Fibroblast of lung (primary cell): ENCODE measurements around the gene PDLIM7. TPM values are rescaled to one million over a fixed set of nuclear protein-coding genes. Genes with fewer than 3 reads are reported as not detected.

Experiments used
- DNase-seq, 2 donors: peaks; one replicate each; pipeline versions ENCODE4 v3.0.0 to v3.0.0-alpha.2; 2010; ENCODE audit warnings: low read depth in 2 of 2
- H2AFZ ChIP-seq: 2 replicates; pipeline ENCODE4 v1.5.1; 2012; ENCODE audit warnings: low read length, control low read depth, inconsistent platforms
- H3K27ac ChIP-seq: 2 replicates; pipeline ENCODE4 v1.5.1; 2011; ENCODE audit warnings: low read length, control low read depth; ENCODE audit not compliant: insufficient read depth
- H3K27me3 ChIP-seq: 2 replicates; pipeline ENCODE4 v1.5.1; 2011; ENCODE audit warnings: mild to moderate bottlenecking, low read length; ENCODE audit not compliant: control insufficient read depth, insufficient read depth
- H3K36me3 ChIP-seq: 2 replicates; pipeline ENCODE4 v1.5.1; 2011; ENCODE audit warnings: low read length; ENCODE audit not compliant: control insufficient read depth, insufficient read depth
- H3K4me1 ChIP-seq: 2 replicates; pipeline ENCODE4 v1.5.1; 2011; ENCODE audit warnings: low read length; ENCODE audit not compliant: control insufficient read depth, insufficient read depth; ENCODE audit errors: extremely low read depth
- H3K4me2 ChIP-seq: 2 replicates; pipeline ENCODE4 v1.5.1; 2011; ENCODE audit warnings: low read length, control low read depth; ENCODE audit not compliant: insufficient read depth; ENCODE audit errors: extremely low read depth
- H3K4me3 ChIP-seq, 4 experiments: fragments of 200-600 bp in 1 of 4; sonication (generic) in 1 of 4; replicated peaks in 1 of 4; 2 replicates each; pipeline ENCODE4 v1.5.1; 2011 to 2016; ENCODE audit warnings: low read length in 4 of 4, low read depth in 3 of 4, mild to moderate bottlenecking in 3 of 4, control low read depth in 2 of 4, inconsistent platforms in 1 of 4, mixed read lengths in 1 of 4; ENCODE audit not compliant: insufficient read depth in 1 of 4; ENCODE audit errors: control extremely low read depth in 1 of 4
- H3K79me2 ChIP-seq: 2 replicates; pipeline ENCODE4 v1.5.1; 2012; ENCODE audit warnings: mild to moderate bottlenecking, low read length, inconsistent platforms; ENCODE audit not compliant: control insufficient read depth, insufficient read depth
- H3K9ac ChIP-seq: 2 replicates; pipeline ENCODE4 v1.5.1; 2011; ENCODE audit warnings: mild to moderate bottlenecking, low read length, control low read depth; ENCODE audit not compliant: insufficient read depth
- H3K9me3 ChIP-seq: 2 replicates; pipeline ENCODE4 v1.5.1; 2012; ENCODE audit warnings: low read depth, low read length; ENCODE audit not compliant: control insufficient read depth, insufficient read depth
- H4K20me1 ChIP-seq: 2 replicates; pipeline ENCODE4 v1.5.1; 2011; ENCODE audit warnings: low read length; ENCODE audit not compliant: control insufficient read depth, insufficient read depth; ENCODE audit errors: extremely low read depth
- EZH2 ChIP-seq: IDR thresholded peaks from 2 replicates; pipeline ENCODE4 v1.5.1; 2012; ENCODE audit warnings: low read length, control low read depth, mild to moderate bottlenecking; ENCODE audit errors: missing control alignments
- polyA plus RNA-seq, 2 donors: library from polyadenylated mRNA; depleted of rRNA in 1 of 2; stranded (reverse) in 1 of 2; unstranded in 1 of 2; fragments of >200 nt; gene quantifications; 2 replicates each; pipeline ENCODE4 v1.2.1, GENCODE V29; 2011 to 2012; ENCODE audit warnings: missing spikeins in 1 of 2
- total RNA-seq: library from RNA; depleted of rRNA; stranded (reverse); fragments of >200 nt; gene quantifications from 2 replicates; pipeline ENCODE4 v1.2.1, GENCODE V29; 2014
- TF ChIP-seq, protein P1 (sequence below), 2 donors: IDR thresholded peaks in 1 of 2; conservative IDR thresholded peaks in 1 of 2; 1 replicate in 1 of 2; 2 replicates in 1 of 2; pipeline ENCODE4 v1.5.1; 2011 to 2012; ENCODE audit warnings: low read length in 2 of 2, control low read depth in 1 of 2, inconsistent platforms in 1 of 2, low read depth in 1 of 2, mild to moderate bottlenecking in 1 of 2

PDLIM7 gene
- total and polyA plus RNA-seq, 2 donors (not counting 1 experiment from before 2014, with no cell fraction given): 65.2 to 245 TPM

DNA sequence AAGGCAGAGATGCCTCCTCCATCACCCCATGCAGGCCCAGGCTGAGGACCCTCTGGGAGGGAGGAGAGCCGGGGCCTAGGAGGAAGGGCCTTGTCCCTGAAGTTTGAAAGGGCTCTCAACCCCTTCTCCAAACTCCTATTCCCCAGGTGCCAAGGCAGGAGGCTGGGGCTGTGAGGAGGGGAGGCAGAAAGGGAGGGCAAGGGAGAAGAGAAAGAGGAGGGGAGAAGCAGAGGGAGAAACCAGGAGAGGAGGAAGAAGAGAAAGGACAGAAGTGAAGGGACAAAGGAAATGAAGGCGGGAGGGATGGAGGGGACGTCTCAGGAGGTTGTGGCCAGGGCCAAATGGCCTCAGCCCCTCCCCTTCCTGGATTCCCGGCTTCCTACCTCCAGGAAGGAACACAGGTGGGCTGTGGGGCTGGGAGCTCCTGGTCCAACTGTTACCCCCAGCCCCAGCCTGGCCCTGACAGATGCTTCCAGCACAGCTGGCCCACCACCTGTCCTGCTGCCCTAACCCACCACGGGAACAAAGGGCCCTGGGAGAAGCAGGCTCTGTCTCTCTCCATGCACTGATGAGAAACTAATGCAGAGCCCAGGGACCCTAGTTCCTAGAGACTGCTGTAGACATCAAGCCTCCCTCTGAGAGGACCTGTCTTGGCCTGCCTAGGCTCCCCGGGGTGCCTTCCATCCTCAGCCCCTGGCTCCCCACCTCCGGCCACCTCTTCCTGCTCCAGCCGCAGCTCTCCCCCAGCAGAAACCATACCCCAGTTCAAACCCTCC lies 27.5 kb downstream of the PDLIM7 start:
- H3K36me3 ChIP-seq: peaks cover 38% of the 10 kb centered on the region
- peaks cover 42% of the 10 kb centered on the region for H3K79me2 ChIP-seq
- H3K4me2 ChIP-seq: peak overlapping the region; percentile 3
- peaks cover 33% of the 10 kb centered on the region for H3K4me1 ChIP-seq
- H3K27ac ChIP-seq: peak overlapping the region; percentile 82
- H4K20me1 ChIP-seq: no peaks in the 10 kb centered on the region
- no peak for DNase-seq
- TF ChIP-seq, protein P1, sequence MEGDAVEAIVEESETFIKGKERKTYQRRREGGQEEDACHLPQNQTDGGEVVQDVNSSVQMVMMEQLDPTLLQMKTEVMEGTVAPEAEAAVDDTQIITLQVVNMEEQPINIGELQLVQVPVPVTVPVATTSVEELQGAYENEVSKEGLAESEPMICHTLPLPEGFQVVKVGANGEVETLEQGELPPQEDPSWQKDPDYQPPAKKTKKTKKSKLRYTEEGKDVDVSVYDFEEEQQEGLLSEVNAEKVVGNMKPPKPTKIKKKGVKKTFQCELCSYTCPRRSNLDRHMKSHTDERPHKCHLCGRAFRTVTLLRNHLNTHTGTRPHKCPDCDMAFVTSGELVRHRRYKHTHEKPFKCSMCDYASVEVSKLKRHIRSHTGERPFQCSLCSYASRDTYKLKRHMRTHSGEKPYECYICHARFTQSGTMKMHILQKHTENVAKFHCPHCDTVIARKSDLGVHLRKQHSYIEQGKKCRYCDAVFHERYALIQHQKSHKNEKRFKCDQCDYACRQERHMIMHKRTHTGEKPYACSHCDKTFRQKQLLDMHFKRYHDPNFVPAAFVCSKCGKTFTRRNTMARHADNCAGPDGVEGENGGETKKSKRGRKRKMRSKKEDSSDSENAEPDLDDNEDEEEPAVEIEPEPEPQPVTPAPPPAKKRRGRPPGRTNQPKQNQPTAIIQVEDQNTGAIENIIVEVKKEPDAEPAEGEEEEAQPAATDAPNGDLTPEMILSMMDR (conservative IDR thresholded peaks at IDR 0.05 in 1 of 2, IDR thresholded peaks at IDR 0.05 in 1 of 2; ENCODE audit: low read depth in 1 of 2, low read length in 2 of 2): no peak
- no peak for TF ChIP-seq EZH2
- no peaks in the 10 kb centered on the region for H3K9me3 ChIP-seq
- H3K9ac ChIP-seq: no peak overlapping the region
- no peak overlapping the region for H2AFZ ChIP-seq
- no peak overlapping the region for H3K4me3 ChIP-seq
- no peaks in the 10 kb centered on the region for H3K27me3 ChIP-seq

DNA sequence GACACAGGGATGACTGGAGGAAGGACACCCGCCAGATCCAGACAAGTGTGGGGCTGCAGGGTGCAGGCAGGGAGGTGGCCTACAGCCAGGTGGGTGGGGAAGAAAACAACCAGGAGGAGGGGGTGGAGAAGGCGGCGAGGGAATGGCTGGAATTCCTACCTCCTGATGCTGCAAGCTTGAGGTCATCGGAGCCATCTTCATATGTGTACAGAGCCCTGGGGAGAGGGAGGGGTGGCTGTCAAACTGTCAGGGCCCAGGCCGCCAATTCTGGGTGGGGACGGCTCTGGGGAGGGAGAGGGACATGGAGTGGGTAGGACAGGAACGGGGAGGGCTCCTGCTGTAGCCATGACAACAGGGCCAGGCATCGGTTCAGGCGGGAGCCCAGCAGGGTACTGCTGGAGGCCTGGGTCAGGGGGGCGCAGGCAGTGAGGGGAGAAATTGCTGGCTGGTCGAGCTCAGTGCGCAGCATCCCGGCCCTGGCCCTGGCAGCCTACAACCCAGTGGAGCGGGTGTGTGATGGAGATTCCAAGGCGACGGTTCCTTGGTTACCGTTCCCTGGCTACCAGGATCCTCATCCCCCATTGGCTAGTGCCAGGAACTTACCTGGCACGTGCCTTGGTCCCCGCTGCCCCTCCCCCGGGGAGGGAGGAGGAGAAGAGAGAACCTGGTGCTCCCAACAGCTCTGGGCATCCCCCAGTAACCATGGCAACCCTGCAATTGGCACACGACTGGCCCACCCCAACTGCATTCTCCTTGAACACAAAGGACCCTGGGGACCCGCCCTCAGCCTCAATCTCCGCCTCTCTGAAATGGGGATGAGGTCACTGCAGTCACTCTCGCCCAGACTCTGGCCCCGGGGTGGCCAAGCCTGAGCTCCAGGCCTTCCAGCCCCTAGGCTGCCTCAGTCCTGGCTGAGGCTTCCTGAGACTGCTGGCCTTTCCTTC lies 28.4 kb downstream of the PDLIM7 start:
- Histone ChIP-seq H3K9ac (no peak overlapping the region), H3K27me3 (no peaks in the 10 kb centered on the region), H3K79me2 (peaks cover 42% of the 10 kb centered on the region), H3K4me2 (peak overlapping the region; percentile 25), H4K20me1 (no peaks in the 10 kb centered on the region), H3K9me3 (no peaks in the 10 kb centered on the region), H3K4me3 (no peak overlapping the region), H3K36me3 (peaks cover 38% of the 10 kb centered on the region), H2AFZ (no peak overlapping the region), H3K27ac (peak overlapping the region; percentile 82), H3K4me1 (peaks cover 32% of the 10 kb centered on the region)
- TF ChIP-seq, protein P1 (conservative IDR thresholded peaks at IDR 0.05 in 1 of 2, IDR thresholded peaks at IDR 0.05 in 1 of 2; ENCODE audit: low read depth in 1 of 2, low read length in 2 of 2): no peak
- TF ChIP-seq EZH2: no peak
- peak in 1 of 2 donors; percentile 81 for DNase-seq

DNA sequence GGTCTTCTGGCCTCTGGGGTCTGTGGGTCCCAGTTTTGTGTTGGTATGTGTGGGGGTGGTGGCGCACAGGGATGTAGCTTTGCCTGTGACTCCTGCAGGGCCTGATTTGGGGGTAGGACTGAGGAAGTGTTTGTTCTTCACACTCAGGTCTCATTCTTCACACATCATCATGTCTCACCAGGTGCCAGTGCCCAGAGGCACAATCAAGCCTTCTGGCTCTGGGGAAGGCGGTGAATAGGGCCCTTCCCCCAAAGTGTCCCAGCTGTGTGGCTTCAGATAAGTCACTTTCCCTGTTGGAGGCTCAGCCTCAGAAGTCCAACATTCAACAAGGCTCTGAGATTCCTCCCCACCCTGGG lies 29.1 kb downstream of the PDLIM7 start:
- Histone ChIP-seq H3K27ac (no peak overlapping the region), H3K4me1 (peaks cover 32% of the 10 kb centered on the region), H3K9me3 (no peaks in the 10 kb centered on the region), H2AFZ (no peak overlapping the region), H3K9ac (no peak overlapping the region), H3K4me3 (no peak overlapping the region), H3K4me2 (no peak overlapping the region), H3K27me3 (no peaks in the 10 kb centered on the region), H3K36me3 (peaks cover 38% of the 10 kb centered on the region), H4K20me1 (no peaks in the 10 kb centered on the region), H3K79me2 (peaks cover 42% of the 10 kb centered on the region)
- no peak for TF ChIP-seq EZH2
- TF ChIP-seq, protein P1 (conservative IDR thresholded peaks at IDR 0.05 in 1 of 2, IDR thresholded peaks at IDR 0.05 in 1 of 2; ENCODE audit: low read depth in 1 of 2, low read length in 2 of 2): no peak
- DNase-seq: no peak
